MM.1S (cell line): ENCODE results near the gene C12orf60.

Experiments
- DNase-seq: peaks from one replicate; pipeline ENCODE4 v3.0.0-alpha.2; 2015
- H2AFZ ChIP-seq: fragments of 300-600 bp; sonication (generic); 2 replicates; pipeline ENCODE4 v1.6.0; 2016; ENCODE audit warnings: antibody characterized with exemption, low read length
- H3F3A ChIP-seq: fragments of 300-600 bp; sonication (generic); 2 replicates; pipeline ENCODE4 v1.6.1; 2016; ENCODE audit warnings: mild to moderate bottlenecking, antibody characterized with exemption, low read length, moderate library complexity, mixed read lengths; ENCODE audit not compliant: insufficient read depth
- H3K27ac ChIP-seq: fragments of 300-600 bp; sonication (generic); 2 replicates; pipeline ENCODE4 v1.5.1; 2016; ENCODE audit warnings: mild to moderate bottlenecking, low read length
- H3K27me3 ChIP-seq: fragments of 300-600 bp; sonication (generic); replicated peaks from 2 replicates; pipeline ENCODE4 v1.6.0; 2016; ENCODE audit warnings: low read length; ENCODE audit not compliant: insufficient read depth
- H3K36me3 ChIP-seq: fragments of 300-600 bp; sonication (generic); replicated peaks from 2 replicates; pipeline ENCODE4 v1.6.1; 2016; ENCODE audit warnings: mild to moderate bottlenecking, low read length, mixed read lengths; ENCODE audit not compliant: insufficient read depth
- H3K4me1 ChIP-seq: fragments of 300-600 bp; sonication (generic); 2 replicates; pipeline ENCODE4 v1.6.1; 2016; ENCODE audit warnings: low read length, mixed read lengths
- H3K4me2 ChIP-seq: fragments of 300-600 bp; sonication (generic); 2 replicates; pipeline ENCODE4 v1.6.0; 2016; ENCODE audit warnings: low read depth, low read length
- H3K4me3 ChIP-seq: fragments of 300-600 bp; sonication (generic); 2 replicates; pipeline ENCODE4 v1.5.1; 2016; ENCODE audit warnings: low read length, mixed read lengths
- H3K79me2 ChIP-seq: fragments of 300-600 bp; sonication (generic); 2 replicates; pipeline ENCODE4 v1.6.1; 2016; ENCODE audit warnings: mixed run types, low read length, mixed read lengths
- H3K9ac ChIP-seq: fragments of 300-600 bp; sonication (generic); 2 replicates; pipeline ENCODE4 v1.6.1; 2016; ENCODE audit warnings: low read length, mixed read lengths
- H3K9me2 ChIP-seq: fragments of 300-600 bp; sonication (generic); replicated peaks from 2 replicates; pipeline ENCODE4 v1.6.1; 2016; ENCODE audit warnings: mild to moderate bottlenecking, low read length, mixed read lengths; ENCODE audit not compliant: insufficient read depth
- H3K9me3 ChIP-seq: fragments of 300-600 bp; sonication (generic); replicated peaks from 2 replicates; pipeline ENCODE4 v1.6.1; 2016; ENCODE audit warnings: mild to moderate bottlenecking, low read length, mixed read lengths; ENCODE audit not compliant: insufficient read depth
- H4K20me1 ChIP-seq: fragments of 300-600 bp; sonication (generic); 2 replicates; pipeline ENCODE4 v1.6.1; 2016; ENCODE audit warnings: mild to moderate bottlenecking, low read length, moderate library complexity, mixed read lengths; ENCODE audit not compliant: insufficient read depth
- EZH2 ChIP-seq: fragments of 300-600 bp; sonication (generic); optimal IDR thresholded peaks from 2 replicates; pipeline ENCODE3; 2017; ENCODE audit warnings: low read depth, mild to moderate bottlenecking, antibody characterized with exemption, low read length, mixed read lengths
- EZH2phosphoT487 ChIP-seq: fragments of 300-600 bp; sonication (generic); IDR thresholded peaks from 2 replicates; pipeline ENCODE4 v1.6.1; 2018; ENCODE audit warnings: antibody characterized with exemption, low read length
- TF ChIP-seq, protein P1 (sequence below): fragments of 300-600 bp; sonication (generic); IDR thresholded peaks from 2 replicates; pipeline ENCODE4 v1.5.1; 2016; ENCODE audit warnings: antibody characterized with exemption, low read length, mixed read lengths

The C12orf60 gene

DNA sequence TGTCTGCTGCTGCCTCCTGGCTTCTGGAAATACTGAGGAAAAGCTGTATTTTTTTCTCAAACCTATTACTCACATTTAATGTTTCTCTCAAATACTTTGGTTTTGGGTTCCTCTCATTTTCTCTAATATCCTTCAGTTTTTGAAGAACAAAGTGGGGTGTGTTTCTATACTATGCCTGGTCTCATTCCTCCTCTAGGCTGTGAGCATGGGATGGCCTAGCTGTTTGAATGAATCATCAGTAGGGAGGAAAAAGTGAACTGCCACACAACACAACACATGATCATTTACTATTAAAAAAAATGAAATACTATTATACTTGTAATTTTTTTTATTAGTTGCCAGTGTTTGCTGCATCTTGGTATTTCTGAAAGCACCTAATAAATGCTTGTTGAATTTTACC, 21.8 kb downstream of the C12orf60 start:
- DNase-seq = no peak
- no peaks in the 10 kb centered on the region for H3K36me3 ChIP-seq
- H3K4me1 ChIP-seq = no peaks in the 10 kb centered on the region
- H3K79me2 ChIP-seq = no peaks in the 10 kb centered on the region
- H4K20me1 ChIP-seq = no peaks in the 10 kb centered on the region
- no peaks in the 10 kb centered on the region for H3K9me3 ChIP-seq
- no peaks in the 10 kb centered on the region for H3F3A ChIP-seq
- H3K4me3 ChIP-seq = no peak overlapping the region
- H3K9ac ChIP-seq = no peak overlapping the region
- no peak overlapping the region for H3K27ac ChIP-seq
- H2AFZ ChIP-seq = no peak overlapping the region
- TF ChIP-seq EZH2 = no peak
- TF ChIP-seq, protein P1, sequence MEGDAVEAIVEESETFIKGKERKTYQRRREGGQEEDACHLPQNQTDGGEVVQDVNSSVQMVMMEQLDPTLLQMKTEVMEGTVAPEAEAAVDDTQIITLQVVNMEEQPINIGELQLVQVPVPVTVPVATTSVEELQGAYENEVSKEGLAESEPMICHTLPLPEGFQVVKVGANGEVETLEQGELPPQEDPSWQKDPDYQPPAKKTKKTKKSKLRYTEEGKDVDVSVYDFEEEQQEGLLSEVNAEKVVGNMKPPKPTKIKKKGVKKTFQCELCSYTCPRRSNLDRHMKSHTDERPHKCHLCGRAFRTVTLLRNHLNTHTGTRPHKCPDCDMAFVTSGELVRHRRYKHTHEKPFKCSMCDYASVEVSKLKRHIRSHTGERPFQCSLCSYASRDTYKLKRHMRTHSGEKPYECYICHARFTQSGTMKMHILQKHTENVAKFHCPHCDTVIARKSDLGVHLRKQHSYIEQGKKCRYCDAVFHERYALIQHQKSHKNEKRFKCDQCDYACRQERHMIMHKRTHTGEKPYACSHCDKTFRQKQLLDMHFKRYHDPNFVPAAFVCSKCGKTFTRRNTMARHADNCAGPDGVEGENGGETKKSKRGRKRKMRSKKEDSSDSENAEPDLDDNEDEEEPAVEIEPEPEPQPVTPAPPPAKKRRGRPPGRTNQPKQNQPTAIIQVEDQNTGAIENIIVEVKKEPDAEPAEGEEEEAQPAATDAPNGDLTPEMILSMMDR = no peak
- TF ChIP-seq EZH2phosphoT487 = no peak
- H3K27me3 ChIP-seq = no peaks in the 10 kb centered on the region
- H3K4me2 ChIP-seq = no peak overlapping the region
- no peaks in the 10 kb centered on the region for H3K9me2 ChIP-seq

DNA sequence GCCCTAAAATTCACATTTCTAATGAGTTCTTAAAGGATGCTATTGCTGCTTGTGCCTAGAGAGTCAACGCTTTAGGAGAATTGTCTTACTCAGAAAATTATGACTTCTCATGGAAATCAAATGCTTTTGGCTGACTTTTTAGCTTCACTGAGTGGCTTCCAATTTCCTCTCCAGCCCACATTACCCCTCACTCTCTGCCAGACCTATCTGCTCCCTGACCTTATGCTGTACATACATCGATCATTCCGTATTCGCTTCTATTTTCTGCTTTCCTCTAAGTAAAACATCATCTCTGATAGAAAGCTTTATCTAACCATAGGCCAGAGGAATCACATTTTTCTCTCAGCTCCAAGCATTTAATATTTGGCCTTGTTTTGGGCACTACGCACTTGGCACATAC, 23.0 kb downstream of the C12orf60 start:
- Histone ChIP-seq H3K79me2 (no peaks in the 10 kb centered on the region), H2AFZ (no peak overlapping the region)

DNA sequence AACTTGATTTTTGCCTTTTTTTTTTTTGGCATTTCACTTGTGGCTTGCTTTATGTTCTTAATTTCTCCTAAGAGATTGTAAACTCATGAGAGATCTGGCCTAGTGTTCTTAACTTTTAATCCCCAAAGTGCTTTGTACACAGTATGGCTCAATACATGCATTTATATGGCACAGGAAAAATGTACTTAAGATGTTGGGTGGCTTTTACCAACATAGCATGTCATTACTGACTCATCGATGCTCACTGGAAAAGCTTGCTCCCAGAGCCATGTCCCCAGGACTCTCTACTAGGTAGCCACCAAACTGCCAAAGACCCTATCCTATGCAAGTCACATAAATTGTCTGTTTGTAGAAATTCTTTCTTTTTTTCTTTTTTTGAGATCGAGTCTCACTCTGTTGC, 23.6 kb downstream of the C12orf60 start:
- Histone ChIP-seq H2AFZ (no peak overlapping the region), H3K27me3 (no peaks in the 10 kb centered on the region), H3F3A (no peaks in the 10 kb centered on the region), H3K4me3 (no peak overlapping the region), H3K9me2 (no peaks in the 10 kb centered on the region), H3K4me2 (no peak overlapping the region), H3K9me3 (no peaks in the 10 kb centered on the region), H3K36me3 (no peaks in the 10 kb centered on the region), H3K79me2 (no peaks in the 10 kb centered on the region), H4K20me1 (no peaks in the 10 kb centered on the region), H3K4me1 (no peaks in the 10 kb centered on the region), H3K27ac (no peak overlapping the region), H3K9ac (no peak overlapping the region)
- DNase-seq = no peak
- TF ChIP-seq EZH2 (no peak), EZH2phosphoT487 (no peak)
- TF ChIP-seq, protein P1 = no peak

More for the DNA sequence above, 23.0 kb downstream of the C12orf60 start:
- H4K20me1 ChIP-seq = no peaks in the 10 kb centered on the region
- H3K36me3 ChIP-seq = no peaks in the 10 kb centered on the region
- H3K9me3 ChIP-seq = no peaks in the 10 kb centered on the region
- no peak for DNase-seq
- no peak overlapping the region for H3K27ac ChIP-seq
- H3K4me1 ChIP-seq = no peaks in the 10 kb centered on the region
- H3K27me3 ChIP-seq = no peaks in the 10 kb centered on the region
- no peak overlapping the region for H3K4me3 ChIP-seq
- no peak overlapping the region for H3K4me2 ChIP-seq
- TF ChIP-seq, protein P1 = no peak
- no peak for TF ChIP-seq EZH2
- no peak for TF ChIP-seq EZH2phosphoT487
- H3K9me2 ChIP-seq = no peaks in the 10 kb centered on the region
- H3K9ac ChIP-seq = no peak overlapping the region
- H3F3A ChIP-seq = no peaks in the 10 kb centered on the region

DNA sequence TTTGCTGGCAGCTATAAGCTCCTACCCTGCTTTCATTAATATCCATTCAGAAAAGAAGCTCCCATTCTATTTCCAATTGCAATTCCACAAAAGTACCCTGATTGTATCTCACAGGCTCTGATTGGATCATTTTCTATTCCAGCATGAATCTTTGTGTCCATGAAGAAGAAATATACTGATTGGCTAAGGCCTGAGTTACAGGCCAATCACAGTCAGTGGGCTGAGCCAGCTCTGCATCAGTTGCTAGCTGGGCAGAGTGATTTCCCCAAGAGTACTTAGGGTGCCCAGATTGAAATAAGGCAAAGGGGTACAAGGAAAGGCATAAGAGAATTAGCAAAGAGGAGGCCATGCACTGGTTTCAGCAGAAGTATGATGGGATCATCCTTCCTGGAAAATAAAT, 25.4 kb downstream of the C12orf60 start:
- no peak for TF ChIP-seq EZH2
- no peak for TF ChIP-seq EZH2phosphoT487
- TF ChIP-seq, protein P1 = no peak
- Histone ChIP-seq H3F3A (no peaks in the 10 kb centered on the region), H3K4me1 (no peaks in the 10 kb centered on the region), H3K4me3 (no peak overlapping the region), H3K36me3 (no peaks in the 10 kb centered on the region), H3K9me2 (no peaks in the 10 kb centered on the region), H4K20me1 (no peaks in the 10 kb centered on the region), H3K9me3 (no peaks in the 10 kb centered on the region), H3K27ac (no peak overlapping the region), H3K4me2 (no peak overlapping the region), H3K79me2 (no peaks in the 10 kb centered on the region), H3K27me3 (no peaks in the 10 kb centered on the region), H3K9ac (no peak overlapping the region), H2AFZ (no peak overlapping the region)
- peak; percentile 15 for DNase-seq
